NCI-H774 (cell line): ENCODE data around the gene RBM20.
"Not testable (repeated sequence)": the region's sequence is repeated elsewhere in the genome, so short reads cannot be mapped to it uniquely, and the experiment has no call there.

Experiments
- DNase-seq: peaks from one replicate; lab custom pipeline; 2025; lab: John Stamatoyannopoulos, UW

Gene RBM20

DNA sequence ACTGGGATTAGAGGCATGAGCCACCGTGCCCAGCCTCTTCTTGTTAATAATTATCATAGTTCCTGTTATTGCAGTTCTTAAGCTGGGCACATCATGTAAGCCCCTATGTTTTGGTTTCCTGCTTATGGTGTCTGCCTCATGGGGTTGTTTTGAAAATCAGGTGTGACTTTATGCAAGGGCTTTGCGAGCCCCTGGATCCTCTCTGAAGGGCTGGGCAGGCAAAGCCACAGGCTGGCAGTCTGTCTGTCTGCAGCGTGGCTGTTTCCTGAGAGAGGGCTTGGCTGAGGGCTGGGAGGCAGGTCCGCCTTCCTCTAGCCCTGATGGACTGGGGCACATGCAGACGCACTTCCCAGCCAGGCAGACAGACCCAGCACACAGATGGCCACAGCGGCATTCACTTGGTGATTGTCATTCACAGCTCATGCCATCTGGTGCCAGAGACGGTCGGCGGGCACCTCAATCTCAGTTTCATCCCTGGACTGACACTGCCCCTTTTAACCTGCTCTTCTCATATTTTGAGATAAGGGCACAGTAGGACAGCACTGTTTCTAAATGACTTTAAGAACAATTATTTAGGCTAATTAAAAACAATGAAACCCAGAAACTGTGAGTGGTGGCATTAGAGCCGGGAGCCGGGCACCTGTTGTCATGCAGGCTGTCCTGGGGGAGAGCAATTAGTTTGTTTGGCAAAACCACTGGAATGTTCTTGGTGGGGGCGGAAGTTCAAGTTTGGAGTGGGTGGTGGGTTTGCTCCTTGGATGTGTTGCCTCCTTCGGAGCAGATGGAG, 35.5 kb downstream of the RBM20 start:
- DNase-seq, result no peak

DNA sequence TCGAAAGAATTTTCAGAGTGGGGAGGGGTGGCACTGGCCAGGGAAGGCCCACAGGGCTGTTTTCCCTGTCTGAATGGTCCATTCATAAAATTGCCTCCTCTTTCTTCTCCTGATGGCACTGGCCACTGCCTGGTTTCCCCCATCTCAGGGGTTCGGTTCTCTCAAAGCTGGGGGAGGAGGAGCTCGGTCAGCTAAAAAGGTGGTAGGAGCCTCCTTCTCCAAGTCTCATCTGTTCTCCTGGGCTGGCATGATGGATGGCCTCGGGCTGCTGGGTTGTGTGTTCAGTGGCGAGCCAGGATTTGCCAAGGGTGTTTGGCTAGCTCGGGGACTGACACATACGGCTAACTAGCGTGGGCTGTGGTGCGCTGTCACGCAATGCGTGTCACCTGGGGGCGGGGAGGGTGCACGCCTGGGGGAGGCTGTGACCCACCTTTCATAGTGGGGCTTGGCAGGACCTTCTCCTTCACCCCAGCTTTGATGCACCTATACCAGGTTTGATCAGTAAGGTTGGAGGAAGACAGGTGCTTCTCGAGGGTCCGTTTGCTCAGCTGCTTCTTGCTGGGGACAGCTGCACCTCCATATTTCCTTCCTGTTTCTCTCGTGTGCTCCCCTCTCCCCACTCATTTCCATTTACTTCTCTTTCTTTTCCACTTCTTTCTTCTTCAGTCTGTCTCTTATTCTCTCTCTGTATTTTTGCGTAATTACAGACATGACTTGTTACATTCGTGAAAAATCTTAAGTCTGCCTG, 36.3 kb downstream of the RBM20 start:
- no peak for DNase-seq

DNA sequence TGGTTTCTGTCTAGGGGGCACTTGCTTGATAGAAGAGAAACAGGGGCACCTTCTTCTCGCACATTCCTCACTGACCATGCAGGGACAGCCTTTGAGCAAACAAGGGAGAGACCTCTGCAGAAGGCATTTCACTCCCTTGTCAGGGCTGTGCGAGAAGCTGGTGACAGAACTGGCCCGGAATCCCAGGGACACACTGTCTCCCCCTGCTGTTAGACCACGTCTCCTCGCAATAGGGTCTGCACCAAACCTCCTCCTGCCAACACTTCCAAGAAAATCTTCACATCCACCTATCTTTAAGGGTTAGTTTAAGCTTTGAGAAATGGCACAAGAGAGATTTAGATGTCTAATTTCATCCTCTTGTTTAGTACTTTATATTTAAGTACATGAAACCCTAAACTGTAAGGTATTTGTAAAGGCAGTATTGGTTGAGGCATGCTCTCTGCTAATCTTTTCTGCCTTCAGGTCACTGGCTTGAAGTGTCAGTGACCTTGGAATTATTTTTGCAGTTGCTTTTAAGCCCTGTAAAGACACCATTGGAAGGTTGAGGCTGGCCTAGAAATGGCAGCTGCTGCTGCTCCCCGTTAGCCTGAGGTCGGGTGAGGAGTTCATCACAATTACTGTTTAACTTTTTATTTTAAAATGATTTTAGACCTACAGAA, 37.0 kb downstream of the RBM20 start:
- DNase-seq, result no peak

DNA sequence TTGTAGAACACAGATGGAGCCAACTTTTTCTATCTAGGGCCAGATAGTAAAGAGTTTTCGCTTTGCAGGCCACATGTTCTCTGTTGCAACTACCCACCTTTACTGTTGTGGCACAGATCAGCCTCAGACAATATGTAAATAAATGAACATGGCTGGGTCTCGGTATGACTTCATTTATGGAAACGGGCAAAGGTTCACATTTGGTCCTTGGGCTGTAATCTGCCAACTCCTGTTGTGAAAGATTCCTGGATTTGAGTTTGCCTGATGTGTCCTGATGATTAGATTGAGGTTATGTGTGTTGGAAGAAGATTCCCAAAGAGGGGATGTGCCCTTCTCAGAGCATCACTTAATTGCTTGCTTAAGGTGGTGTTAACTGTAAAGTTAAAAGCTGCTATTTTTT, 38.2 kb downstream of the RBM20 start:
- DNase-seq, result no peak

DNA sequence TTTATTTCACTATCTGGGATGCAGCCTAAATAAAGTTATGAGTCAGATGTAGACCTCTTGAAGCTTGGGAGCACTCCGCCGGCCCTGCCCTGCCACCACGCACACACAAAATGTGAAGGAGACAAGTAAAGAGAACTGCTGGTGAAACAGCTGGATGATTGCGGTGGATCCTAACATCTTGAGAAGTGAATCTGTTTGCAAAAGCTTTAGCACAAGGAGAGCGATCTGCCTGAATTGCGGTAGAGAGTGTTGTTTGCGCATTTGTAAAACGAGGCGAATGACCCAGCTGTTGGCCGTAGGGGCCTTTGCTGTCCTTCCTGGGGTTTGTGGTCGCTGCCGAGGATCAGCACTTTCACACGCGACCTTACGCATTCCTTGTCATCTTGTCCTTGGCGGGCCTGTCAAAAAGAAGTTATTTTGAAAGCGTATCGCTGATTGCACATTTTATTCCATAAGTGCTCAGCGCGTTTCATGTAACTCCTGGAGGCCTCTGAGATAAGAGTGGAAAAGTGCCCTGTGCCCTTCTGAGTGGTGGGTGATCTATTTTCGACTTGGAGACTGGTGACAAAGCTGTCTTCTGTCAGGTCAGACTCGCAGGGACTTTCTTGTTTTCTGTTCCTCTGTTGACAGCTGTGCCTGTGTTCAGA, 40.8 kb downstream of the RBM20 start:
- no peak for DNase-seq

DNA sequence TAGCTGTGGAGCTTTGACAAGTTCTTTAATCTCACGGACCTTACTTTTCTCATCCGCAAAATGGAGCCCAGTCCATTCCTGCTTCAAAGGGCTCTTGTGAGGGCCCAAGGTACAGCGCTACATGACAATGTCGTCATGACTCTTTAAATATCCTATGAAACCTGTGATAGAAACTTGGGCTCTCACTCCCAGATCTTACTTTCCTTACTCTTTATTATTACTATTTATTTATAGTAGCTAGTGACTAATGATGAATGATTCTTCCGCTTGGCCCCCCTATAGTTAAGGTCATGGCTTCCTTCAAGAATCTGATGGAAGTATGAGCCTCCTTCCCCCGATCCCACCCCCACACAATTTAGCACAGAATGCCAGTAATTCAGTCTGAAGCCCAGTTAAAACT, 41.9 kb downstream of the RBM20 start:
- DNase-seq, result no peak

DNA sequence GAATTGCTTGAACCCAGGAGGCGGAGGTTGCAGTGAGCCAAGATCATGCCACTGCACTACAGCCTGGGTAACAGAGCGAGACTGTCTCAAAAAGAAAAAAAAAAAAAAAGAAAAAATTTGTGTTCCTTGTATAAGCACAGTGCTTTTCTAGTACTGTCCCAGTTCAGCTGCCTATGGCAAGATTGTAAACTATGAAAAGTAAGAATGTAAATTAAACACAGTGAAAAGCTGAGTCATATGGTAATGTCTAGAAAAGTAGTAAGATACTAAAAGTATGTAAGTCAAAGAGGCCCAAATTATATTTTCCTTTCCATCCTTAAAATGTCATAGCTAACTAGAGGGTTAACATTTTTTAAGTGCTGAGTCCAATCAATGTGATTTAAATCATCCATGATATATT, 42.8 kb downstream of the RBM20 start:
- DNase-seq, result no peak

DNA sequence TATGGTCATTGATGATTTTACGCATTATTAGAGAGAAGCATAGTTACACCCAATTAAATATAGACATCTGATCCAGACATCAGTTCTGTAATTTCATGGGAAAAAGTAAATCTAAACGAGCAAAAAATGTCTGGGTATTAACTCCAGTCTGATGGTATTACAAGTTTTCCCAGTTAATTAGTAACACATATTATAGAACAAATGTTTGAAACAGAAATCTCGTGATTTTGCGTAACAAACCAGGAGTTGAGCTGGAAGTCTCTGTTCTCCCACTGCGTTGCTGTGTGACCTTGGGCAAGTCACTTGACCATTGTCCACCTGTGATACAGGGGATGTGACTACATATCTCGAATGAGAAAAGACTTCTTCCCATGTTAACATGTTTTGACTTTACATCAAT, 43.3 kb downstream of the RBM20 start:
- no peak for DNase-seq

DNA sequence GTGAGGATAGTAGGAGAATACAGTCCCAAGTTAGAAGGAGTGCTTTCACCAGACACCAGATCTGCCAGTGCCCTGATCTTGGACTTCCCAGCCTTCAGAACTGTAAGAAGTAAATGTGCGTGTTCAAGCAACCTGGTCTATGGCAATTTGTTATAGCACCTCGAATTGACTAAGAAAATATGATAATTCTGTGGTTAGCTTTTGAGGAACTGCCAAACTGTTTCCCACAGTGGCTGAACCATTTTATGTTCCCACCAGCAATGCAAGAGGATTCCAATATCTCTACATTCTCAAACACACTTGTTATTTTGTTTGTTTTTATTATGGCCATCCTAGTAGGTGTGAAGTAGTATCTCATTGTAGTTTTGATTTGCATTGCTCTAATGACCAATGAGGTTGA, 47.0 kb downstream of the RBM20 start:
- no peak for DNase-seq

DNA sequence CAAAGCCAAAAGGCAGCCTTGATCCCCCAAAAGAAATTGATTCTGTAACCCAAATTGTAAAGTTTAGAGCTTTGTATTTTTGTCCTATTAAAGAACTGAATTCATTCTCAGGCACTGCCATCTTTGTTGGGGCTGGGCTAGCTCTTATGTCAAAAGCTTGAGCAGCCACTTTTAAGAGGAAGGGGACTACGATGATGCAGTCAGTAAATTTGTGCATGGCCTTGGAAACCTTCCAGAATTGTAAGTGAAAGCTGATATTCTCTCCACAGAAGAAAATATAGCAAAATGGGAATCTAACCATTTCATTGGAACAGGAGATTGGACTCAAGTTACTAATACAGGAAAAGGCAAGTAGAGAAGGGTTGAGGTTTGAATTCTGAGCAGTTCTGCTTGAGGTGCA, 50.1 kb downstream of the RBM20 start:
- no peak for DNase-seq

DNA sequence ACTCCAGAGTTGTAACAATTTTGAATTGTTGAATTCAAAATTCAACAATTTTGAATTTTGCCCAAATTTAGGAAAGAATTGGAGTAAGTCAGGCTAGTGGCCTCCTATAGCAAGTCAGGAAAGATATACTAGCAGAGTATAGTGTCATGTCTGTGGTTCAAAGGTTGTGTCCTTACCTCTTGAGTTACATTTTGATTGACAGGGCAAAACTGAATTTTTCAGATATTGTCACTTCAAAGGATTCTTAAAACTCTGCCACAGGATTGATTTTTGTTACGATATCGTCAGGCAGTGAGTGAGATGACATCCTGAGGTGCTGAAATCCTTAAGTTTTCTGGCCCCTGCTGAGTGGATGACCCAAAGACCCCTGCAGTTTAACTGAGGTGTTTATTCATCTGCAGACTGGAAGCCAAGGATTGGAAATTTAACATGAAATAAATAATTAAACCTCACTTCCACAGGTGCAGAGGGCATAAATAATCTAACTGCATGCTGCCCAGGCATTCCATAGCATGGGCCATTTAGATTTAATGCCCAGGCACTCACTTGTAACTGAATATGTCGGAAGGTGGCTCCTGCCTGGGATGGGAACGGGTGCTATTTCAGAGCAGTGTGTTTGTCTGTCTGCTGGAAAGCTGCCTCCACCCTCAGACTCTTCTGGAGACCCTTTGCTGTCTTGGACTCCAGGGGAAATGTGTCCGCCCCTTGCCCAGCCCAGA, 50.8 kb downstream of the RBM20 start:
- DNase-seq, result no peak

DNA sequence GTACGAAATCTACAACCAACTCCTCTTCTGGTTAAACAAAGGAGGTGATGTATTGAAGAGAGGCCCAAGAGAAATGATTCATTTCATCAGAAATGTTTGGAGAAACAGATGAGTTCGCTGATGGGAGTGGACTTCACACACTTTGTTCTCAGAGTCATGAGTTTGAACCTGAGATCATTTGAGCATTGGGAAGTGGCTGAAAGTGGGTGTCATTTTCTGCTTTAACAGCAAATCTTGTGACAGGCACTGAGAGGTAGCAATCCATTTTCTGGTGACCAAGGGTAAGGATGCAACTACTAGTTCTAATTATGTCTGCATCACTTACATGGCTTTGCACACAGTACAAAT, 51.4 kb downstream of the RBM20 start:
- DNase-seq, result no peak

DNA sequence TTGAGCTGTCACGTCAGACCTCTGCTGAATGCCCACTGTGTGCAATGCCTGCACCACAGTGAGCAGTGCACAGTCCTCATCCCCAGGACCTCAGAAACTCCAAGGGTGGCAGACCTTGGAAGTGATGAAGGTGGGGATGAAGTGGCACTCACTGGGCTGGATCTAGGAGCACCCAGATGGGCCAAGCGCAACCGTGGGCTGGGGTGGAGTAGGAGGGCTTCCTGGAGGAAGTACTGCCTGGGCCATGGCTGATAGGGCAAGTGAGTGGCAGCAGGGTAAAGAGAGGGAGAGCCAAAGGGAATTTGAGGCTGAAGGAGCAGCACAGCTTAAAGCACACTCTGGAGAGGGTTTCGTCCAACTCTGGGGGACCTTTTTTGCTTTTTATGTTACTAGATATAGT, 52.3 kb downstream of the RBM20 start:
- DNase-seq, result no peak

DNA sequence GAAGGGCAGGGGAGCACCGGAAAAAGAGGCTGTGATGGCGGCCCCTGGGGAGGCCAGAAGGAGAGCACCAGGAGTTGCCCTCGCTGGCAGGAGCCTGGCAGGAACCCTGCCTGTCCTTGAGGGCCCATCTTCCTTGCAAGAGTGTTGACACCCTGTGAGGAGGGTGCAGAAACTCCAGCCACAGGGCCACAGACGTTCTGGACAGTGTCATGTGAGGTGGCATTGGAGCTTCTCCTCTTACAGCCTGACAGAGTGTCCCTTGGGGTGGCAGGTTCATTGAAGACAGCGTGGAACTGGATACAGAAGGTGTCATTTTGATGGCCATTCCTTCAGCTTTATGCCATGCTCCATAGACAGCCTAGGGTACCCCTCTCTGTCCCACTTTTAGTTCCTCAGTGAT, 54.2 kb downstream of the RBM20 start:
- no peak for DNase-seq

DNA sequence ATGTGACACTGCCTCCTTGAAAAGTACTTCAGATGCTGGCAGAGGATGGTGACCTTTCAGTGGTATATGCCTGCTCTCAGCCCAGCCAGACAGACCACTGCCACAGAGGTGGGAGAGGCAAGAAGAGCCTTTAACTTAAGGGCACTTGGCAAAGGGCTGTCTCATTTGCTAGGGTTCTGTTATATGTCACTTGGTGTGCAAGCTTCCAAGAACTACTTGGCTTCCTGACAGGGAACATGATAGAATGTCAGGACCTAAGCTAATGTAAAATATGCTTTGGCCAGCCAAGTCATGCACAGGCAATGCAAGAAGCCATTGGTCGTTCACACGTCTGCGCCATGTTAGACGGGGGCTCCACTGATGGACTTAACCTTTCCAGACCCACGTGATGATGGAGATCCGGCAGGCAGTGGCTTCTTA, 54.7 kb downstream of the RBM20 start:
- DNase-seq, result no peak

DNA sequence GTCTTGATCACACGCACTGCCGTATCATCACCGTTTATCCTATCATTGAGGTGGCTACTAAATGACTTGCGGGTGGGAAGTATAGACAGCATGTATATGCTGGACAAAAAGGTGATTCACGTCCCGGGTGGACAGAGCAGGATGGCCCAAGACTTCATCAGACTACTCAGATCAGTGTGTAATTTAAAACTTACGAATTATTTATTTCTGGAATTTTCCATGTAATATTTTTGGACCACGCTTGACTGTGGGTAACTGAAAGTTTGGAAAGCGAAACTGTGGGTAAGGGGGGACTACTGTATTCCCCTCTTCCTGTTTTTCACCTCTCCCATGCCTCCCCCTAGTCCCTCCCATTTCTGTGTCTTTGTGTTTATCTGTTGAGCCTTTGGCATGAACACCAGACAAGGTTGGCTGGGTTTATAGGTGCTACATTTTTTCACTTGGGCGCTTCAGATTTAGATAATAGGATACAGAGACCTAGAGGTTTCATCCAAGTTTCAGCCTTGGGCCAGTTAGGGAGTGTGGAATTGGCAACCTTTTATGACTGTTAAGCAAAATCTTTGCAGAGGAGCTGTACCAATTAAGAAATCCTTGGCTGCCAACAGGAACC, 55.8 kb downstream of the RBM20 start:
- no peak for DNase-seq

DNA sequence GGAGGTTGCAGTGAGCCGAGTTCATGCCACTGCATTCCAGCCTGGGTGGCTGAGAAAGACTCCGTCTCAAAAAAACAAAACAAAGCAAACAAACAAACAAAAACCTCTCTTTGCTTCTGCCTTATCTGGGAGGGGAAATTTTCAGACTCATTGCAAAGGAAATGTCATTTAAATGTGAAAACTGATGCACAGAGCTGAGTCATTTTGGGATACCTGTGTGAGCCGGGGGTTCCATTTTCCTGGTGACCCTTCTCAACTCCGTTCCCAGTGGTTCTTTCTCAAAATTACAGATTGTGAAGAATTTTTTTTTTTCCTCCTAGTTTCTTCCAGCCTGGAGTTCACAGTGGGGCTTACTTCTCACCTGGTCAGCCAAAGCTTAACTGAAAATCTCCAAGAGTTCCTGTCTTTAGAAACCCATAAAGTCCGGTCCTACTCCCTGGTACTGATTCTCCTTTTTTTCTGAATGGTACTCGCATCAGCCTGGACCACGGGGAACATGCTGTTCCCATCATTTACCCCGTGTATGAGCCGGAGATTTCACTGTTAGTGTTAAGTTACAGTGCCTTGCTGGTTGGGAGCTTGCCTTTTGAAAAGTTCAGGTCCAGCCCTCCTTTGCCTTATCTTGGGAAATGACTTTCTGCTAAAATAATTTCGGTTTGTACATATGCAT, 56.9 kb downstream of the RBM20 start:
- DNase-seq, result no peak

DNA sequence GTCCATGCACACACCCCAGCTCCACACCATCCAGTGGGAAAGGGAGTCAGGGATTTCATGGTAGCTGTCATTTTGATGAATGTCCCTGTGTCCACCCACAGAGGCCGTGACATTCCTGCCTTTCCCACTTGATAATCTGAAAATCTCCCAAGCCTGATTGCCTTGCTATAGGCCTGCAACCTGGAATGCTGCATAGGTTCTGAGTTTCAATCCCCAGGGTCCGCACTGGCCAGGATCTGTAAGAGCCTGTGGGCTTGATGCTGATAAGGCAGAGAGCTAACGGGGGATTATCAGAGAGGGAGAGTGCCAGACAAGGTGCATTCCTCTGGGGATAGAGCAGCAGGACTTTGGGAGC, 57.5 kb downstream of the RBM20 start:
- no peak for DNase-seq

DNA sequence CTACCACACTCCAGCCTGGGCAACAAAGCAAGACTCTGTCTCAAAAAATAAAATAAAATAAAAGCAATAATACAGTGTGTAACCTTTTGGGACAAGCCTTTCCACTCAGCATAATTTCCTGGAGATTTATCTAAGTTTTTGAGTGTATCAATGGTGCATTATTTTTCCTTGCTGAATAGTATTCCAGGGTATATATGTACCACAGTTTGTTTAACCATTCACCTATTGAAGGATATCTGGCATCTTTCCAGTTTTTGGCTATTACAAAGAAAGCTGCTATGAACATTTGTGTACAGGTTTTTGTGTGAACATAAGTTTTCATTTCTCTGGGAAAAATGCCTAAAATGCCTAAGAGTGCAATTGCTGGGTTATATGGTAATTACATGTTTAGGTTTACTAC, 59.9 kb downstream of the RBM20 start:
- DNase-seq, result no peak

DNA sequence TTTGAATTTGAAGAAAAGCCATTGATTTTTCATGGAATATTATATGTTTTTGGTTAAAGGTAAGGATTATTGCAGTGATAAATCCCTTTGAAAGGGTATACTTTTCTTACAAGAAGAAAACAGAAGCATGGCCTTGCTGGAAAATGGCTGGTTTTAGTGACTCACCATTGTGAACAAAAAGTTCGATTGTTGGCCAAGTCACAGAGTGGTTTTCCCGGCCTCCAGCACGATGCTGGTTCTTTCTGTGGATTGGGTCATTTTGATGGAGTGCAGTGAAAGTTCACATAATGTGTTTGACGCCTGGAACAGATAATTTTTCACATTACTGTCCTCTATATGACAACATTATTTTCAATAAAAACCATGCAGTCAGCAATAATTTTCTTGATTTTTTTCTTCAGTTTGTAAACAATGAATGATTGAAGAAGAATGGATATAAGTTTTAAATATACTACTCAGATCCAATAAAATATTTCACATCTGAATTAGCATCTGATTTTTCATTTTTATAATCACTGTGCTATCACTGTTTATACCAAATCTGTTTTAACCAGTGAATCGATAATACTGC, 60.9 kb downstream of the RBM20 start:
- no peak for DNase-seq

DNA sequence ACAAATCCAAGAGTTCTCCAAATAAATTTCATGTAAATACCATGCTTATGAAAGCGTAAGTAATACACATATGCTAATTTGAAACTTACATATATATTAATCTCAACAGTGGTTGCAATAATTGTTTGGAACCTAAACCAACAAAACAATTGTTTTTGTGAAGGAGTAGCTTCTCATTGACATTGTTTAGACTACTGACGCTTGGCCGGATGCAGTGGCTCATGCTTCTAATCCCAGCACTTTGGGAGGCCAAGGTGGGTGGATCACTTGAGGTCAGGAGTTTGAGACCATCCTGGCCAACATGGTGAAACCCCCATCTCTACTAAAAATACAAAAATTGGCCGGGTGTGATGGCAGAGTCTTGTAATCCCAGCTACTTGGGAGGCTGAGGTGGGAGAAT, 61.5 kb downstream of the RBM20 start:
- DNase-seq, result not testable (repeated sequence)
